D721Med (cell line): ENCODE measurements around the gene TPM3.

Experiments
- DNase-seq: peaks from one replicate; pipeline ENCODE4 v3.0.0; 2011; ENCODE audit warnings: low spot score; ENCODE audit not compliant: insufficient read length
- FAIRE-seq: peaks from 2 replicates; lab custom pipeline; 2011; peaks lifted over from hg19 to GRCh38; lab: Jason Lieb, UNC
- TF ChIP-seq, protein P1 (sequence below): IDR thresholded peaks from 2 replicates; pipeline ENCODE4 v1.5.1; 2012; ENCODE audit warnings: mild to moderate bottlenecking, control low read depth; ENCODE audit not compliant: insufficient read depth; ENCODE audit errors: missing control alignments

Gene TPM3

DNA sequence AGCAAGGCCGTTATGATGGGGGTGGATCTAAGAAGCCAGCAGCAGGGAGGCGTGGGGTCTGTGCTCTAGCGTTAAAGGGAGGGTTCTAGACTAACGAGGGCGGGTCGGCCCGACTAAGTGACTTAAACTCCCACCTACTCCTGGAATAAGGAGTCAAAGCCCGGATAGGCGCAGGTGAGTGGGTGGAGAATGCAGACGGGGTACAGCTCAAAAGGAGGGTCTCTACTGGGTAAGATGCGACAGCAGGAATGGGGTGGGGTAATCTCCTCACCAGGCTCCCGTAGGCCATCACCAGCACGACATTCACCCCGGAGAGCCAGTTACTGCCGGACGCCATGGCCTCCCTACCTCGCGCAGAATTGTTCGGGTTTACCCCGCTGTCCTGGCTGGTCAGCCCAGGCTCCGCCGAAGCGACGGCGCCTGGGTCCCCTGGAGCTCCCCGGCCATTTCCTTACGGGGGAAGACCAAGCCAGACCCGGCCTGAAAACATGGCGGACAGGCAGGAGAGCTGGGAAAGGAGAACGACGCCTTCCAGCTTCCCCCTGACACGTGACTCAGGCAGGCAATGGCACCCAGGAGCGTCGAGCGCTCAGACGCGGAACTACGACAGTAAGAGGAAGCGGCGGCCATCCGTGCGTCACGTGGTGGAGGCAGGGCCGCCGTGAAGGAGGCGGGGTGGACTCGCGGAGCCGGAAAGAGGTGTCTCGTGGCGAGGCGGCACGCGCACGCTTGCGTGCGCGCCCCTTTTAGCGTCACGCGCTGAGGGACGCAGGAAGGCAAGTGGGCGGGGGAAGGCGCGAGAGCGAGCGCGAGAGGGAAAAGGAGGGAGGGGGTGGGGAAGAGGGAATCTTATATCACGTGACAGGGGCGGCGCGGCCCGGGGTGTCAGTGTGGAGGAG lies 28.4 kb upstream of the TPM3 start, which contains the start of gene UBAP2L:
TSS of gene UBAP2L (plus strand) at position 885 of the 899 bp plus-strand sequence. CDS start 4,169 bp downstream, outside the sequence.
- TF ChIP-seq, protein P1, sequence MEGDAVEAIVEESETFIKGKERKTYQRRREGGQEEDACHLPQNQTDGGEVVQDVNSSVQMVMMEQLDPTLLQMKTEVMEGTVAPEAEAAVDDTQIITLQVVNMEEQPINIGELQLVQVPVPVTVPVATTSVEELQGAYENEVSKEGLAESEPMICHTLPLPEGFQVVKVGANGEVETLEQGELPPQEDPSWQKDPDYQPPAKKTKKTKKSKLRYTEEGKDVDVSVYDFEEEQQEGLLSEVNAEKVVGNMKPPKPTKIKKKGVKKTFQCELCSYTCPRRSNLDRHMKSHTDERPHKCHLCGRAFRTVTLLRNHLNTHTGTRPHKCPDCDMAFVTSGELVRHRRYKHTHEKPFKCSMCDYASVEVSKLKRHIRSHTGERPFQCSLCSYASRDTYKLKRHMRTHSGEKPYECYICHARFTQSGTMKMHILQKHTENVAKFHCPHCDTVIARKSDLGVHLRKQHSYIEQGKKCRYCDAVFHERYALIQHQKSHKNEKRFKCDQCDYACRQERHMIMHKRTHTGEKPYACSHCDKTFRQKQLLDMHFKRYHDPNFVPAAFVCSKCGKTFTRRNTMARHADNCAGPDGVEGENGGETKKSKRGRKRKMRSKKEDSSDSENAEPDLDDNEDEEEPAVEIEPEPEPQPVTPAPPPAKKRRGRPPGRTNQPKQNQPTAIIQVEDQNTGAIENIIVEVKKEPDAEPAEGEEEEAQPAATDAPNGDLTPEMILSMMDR, result no peak
- FAIRE-seq (no peak), DNase-seq (peak; percentile 64)

DNA sequence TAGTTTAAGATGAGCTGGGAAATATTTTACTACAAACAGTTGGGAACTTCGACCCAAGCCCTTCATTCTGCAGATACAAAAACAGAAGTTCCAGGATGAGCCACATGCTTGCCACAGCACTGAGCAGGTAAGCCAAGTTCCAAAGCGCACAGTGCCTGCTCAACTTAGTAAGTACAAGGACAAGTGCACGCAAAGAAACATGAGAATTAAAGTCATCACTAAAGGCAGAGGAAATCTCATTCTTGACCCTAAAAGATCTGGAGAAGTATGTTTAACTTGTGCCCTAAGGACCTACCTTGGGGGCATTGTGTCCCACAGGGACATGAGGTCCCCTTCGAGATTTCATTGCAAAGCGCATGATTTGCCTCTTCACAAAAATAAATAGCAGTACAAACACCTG lies 27.6 kb upstream of the TPM3 start:
- FAIRE-seq (no peak), DNase-seq (no peak)
- TF ChIP-seq, protein P1, result no peak

DNA sequence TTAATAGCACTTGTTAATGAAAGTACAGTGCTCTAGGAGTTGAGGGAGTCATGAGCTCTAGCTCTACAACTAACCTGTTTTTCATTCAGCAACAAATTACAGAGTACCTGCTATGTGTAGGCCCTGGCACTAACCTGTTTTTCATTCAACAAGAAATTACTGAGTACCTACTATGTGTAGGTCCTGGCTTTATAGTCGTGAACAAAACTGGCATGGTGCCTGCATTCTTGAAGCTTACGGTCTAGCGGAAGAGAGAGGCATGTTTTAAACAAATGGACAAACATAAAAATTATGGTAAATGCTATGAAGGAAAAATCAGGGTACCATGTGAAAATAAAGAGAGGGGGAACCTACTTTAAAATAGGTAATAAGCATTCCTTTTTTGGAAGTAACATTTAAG lies 26.6 kb upstream of the TPM3 start:
- TF ChIP-seq, protein P1, result no peak
- no peak for DNase-seq

DNA sequence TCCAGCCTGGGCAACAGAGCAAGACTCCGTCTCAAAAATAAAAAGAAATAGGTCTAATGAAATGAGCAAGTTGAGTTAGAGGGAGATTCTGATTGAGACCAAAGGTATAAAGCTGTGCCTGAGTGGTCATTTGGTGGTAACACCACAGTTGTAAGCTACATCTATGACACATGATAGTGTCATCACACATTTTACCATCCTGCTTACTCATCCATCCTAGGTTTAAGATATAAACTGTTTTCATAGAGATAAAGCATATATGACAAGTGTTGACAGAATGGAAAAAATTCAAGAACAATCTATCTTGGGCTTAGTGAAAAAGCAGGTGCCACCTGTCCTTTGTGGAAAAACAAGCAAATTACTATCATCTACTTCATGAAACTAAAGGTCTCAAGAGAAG lies 21.4 kb upstream of the TPM3 start:
- TF ChIP-seq, protein P1, result no peak
- DNase-seq (no peak), FAIRE-seq (no peak)

More for the DNA sequence above, 26.6 kb upstream of the TPM3 start:
- FAIRE-seq, result no peak

DNA sequence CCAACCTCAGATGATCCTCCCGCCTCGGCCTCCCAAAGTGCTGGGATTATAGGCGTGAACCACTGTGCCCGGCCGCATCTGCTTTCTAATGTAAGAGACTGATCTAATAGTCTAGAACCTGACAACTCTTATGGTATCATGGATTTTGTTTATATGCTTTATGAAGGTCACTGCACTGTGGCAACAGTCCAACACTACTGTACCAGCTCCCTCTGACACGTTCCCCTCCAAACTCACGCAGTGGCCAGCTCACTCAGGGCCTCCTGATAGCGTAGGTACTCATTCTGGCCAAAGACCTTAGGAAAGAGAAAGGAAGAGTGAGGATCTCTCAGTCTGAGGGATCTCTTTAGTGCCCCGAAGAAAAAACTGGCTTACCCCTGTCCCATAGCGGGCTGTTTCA lies 20.2 kb upstream of the TPM3 start:
- no peak for FAIRE-seq
- no peak for DNase-seq
- TF ChIP-seq, protein P1, result no peak

DNA sequence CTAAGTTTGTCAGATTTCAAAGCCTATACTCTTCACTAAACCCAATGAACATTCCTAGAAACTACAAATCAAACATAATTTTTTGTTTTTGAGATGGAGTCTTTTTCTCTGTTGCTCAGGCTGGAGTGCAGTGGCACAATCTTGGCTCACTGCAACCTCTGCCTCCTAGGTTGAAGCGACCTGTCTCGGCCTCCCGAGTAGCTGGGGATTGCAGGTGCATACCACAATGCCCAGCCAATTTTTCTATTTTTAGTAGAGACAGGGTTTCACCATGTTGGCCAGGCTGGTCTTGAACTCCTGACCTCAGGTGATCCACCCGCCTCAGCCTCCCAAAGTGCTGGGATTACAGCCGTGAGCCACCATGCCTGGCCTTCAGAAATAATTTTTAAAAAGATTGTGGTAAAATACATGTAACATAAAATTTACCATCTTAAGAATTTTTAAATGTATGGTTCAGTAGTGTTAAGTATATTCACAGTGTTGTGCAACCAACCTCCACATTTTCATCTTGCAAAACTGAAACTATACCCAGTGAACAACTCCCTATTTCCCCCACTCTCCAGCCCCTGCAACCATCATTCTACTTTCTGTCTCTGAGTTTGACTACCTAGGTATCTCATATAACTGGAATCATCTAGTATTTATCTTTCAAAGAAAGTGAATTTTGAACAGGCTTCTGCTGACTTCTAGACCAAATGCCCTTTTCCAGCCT lies 16.9 kb upstream of the TPM3 start:
- FAIRE-seq (no peak), DNase-seq (no peak)
- TF ChIP-seq, protein P1, result no peak
